ENCODE results near the gene DCAKD. TPM values are rescaled to one million over a fixed set of nuclear protein-coding genes. Genes with fewer than 3 reads are reported as not detected.

The DCAKD gene
- total and polyA plus RNA-seq, 10 of the 15 experiments (the other 5 are each of a cell fraction or from before 2014, with no cell fraction given): 11.6 to 62.7 (median 38.3) TPM

DNA sequence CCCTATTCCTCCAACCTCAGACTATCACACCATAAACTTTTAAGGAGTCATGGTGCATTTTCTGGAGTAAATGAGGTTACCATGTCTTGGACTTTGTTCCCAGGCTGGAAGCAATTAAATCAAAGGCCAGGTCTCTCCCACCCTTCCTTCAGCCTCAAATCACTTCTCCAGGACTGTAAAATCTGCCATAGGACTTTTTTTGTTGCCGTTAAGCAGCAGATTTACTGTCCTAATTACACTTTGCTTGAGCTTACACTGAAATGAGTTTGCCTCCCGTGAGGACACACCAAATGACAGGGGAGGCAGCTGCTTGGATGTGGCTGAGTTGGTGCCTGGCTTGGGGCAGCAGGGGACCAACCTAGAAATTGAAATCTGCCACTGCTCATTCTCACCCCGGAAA is 14.7 kb downstream of the DCAKD start:
- no peaks in the 10 kb centered on the region for H3K9me3 ChIP-seq (replicated peaks; ENCODE audit: control insufficient read depth, insufficient read depth, low read length)
- peaks cover 16% of the 10 kb centered on the region for H3K79me2 ChIP-seq (ENCODE audit: control insufficient read depth, insufficient read depth, low read length)
- no peak overlapping the region for H3K4me2 ChIP-seq (ENCODE audit: control insufficient read depth, insufficient read depth)
- ChIA-PET SMC1A (ENCODE audit: uncharacterized antibody, unreplicated experiment) (interaction anchor here (1.0 kb wide), 1 partner anchor 14 kb away, joined by 3 read pairs; no protein-coding TSS in a partner anchor), POLR2A (interaction anchor here (1.8 to 4.2 kb wide), 2 partner anchors 13 to 28 kb away, joined by 4 to 34 read pairs; partner anchors contain the start of gene DCAKD), CTCF (interaction anchor here (0.6 to 4.3 kb wide), 4 partner anchors 8 to 116 kb away, joined by 3 to 13 read pairs (median 7); partner anchors contain the start of gene ACBD4), RAD21 (ENCODE audit: unreplicated experiment) (no interaction called here)
- no peaks in the 10 kb centered on the region; a peak in 4 of 4 replicates for H3K36me3 ChIP-seq (ENCODE audit: control insufficient read depth in 2 of 2, insufficient read depth in 2 of 2, low read length in 1 of 2)
- no peak overlapping the region for H2AFZ ChIP-seq (ENCODE audit: control insufficient read depth, low read depth, low read length)
- no peak overlapping the region for H3K27ac ChIP-seq (ENCODE audit: control insufficient read depth, insufficient read depth)
- H3K27me3 ChIP-seq (replicated peaks in 1 of 2; ENCODE audit: control insufficient read depth in 2 of 2, insufficient read depth in 2 of 2, low read length in 1 of 2): no peaks in the 10 kb centered on the region
- no peak overlapping the region for H3K9ac ChIP-seq (ENCODE audit: control insufficient read depth, insufficient read depth, low read length)
- no peak for TF ChIP-seq MYC (IDR thresholded peaks at IDR 0.05; ENCODE audit: insufficient read depth, insufficient read length, insufficient replicate concordance, low read length, severe bottlenecking)
- TF ChIP-seq GABPA (IDR thresholded peaks at IDR 0.05; ENCODE audit: low read depth): no peak
- TF ChIP-seq HDAC2 (IDR thresholded peaks at IDR 0.05): no peak
- TF ChIP-seq CBX5 (IDR thresholded peaks at IDR 0.05; ENCODE audit: low read depth): no peak
- TF ChIP-seq SREBF2 (IDR thresholded peaks at IDR 0.05; ENCODE audit: low read length): no peak
- TF ChIP-seq POLR2AphosphoS2 (IDR thresholded peaks at IDR 0.05; ENCODE audit: low read depth, low read length): no peak
- TF ChIP-seq RAD21 (IDR thresholded peaks at IDR 0.05; ENCODE audit: insufficient read depth, low read depth, low read length): no peak
- TF ChIP-seq ZNF217 (IDR thresholded peaks at IDR 0.05): no peak
- no peak for TF ChIP-seq EGR1 (IDR thresholded peaks at IDR 0.05; ENCODE audit: borderline replicate concordance in 1 of 2, low read depth in 2 of 2, low read length in 2 of 2)
- TF ChIP-seq CBX3 (IDR thresholded peaks at IDR 0.05; ENCODE audit: borderline replicate concordance, low read depth): no peak
- TF ChIP-seq JUNB (IDR thresholded peaks at IDR 0.05): no peak
- TF ChIP-seq BRCA1 (IDR thresholded peaks at IDR 0.05; ENCODE audit: low read depth, low read length): no peak
- BruUV-seq (replicated peaks): no TSS peak
- H4K20me1 ChIP-seq (ENCODE audit: control insufficient read depth, insufficient read depth): no peaks in the 10 kb centered on the region
- 95% methylated on average over 3 of the region's 3 CpGs for WGBS (ENCODE audit: insufficient coverage, insufficient replicate concordance, low lambda C conversion rate, missing lambda C conversion rate)
- no peak for FAIRE-seq
- in situ Hi-C loops (cut with MboI): no loop called here
- no peak overlapping the region for H3K4me3 ChIP-seq
- intact Hi-C loops (cut with micrococcal nuclease; ENCODE audit: unreplicated experiment): no loop called here
- peaks cover 6% of the 10 kb centered on the region for H3K4me1 ChIP-seq (ENCODE audit: control insufficient read depth, insufficient read depth, low read length)
- no peak for ATAC-seq
- DNase-seq (ENCODE audit: low read depth, low spot score): no peak
